B cell (primary cell): ENCODE results near the gene SERGEF. TPM values are rescaled to one million over a fixed set of nuclear protein-coding genes. Genes with fewer than 3 reads are reported as not detected.

Experiments
- ATAC-seq: fragments of 200-7000 bp; cut with Tn5 transposase; one replicate; pipeline ENCODE4 v1.10.0; 2021; ENCODE audit warnings: low read depth, mild to moderate bottlenecking, moderate number of reproducible peaks, moderate library complexity
- CTCF ChIA-PET: fragments of 350-600 bp; sonication (Branson Sonifier 250); formaldehyde crosslinking; loops from one replicate; lab custom pipeline; 2021; ENCODE audit warnings: antibody characterized with exemption, inconsistent platforms; lab: Charles Lee
- POLR2A ChIA-PET: fragments of 350-600 bp; sonication (Branson Sonifier 250); formaldehyde crosslinking; loops from one replicate; lab custom pipeline; 2021; ENCODE audit warnings: antibody characterized with exemption; lab: Charles Lee
- DNase-seq: peaks from one replicate; pipeline ENCODE4 v3.0.0; 2013
- H2AFZ ChIP-seq: 2 replicates; pipeline ENCODE4 v1.6.1; 2012; ENCODE audit warnings: mild to moderate bottlenecking, low read depth, low read length; ENCODE audit not compliant: insufficient read depth, poor library complexity, severe bottlenecking
- H3K27ac ChIP-seq, 2 donors: 1 replicate in 1 of 2; 2 replicates in 1 of 2; pipeline ENCODE4 v1.5.1; 2012 to 2013; ENCODE audit warnings: low read length in 2 of 2, mild to moderate bottlenecking in 2 of 2, moderate library complexity in 1 of 2
- H3K27me3 ChIP-seq, 4 experiments: fragments of 200-600 bp in 1 of 4; sonication (generic) in 1 of 4; replicated peaks in 1 of 4; 1 replicate in 2 of 4; 2 replicates in 2 of 4; pipeline versions ENCODE4 v1.6.1 to v1.7.0; 2013 to 2016; ENCODE audit warnings: low read length in 3 of 4, mild to moderate bottlenecking in 2 of 4, mixed read lengths in 1 of 4, moderate library complexity in 1 of 4; ENCODE audit not compliant: insufficient read depth in 4 of 4, control insufficient read depth in 3 of 4; ENCODE audit errors: control extremely low read depth in 1 of 4
- H3K36me3 ChIP-seq, 2 experiments: replicated peaks in 1 of 2; 1 replicate in 1 of 2; 2 replicates in 1 of 2; pipeline versions ENCODE4 v1.6.1 to v1.7.1; 2013; ENCODE audit warnings: low read length in 1 of 2; ENCODE audit not compliant: insufficient read depth in 2 of 2, control insufficient read depth in 1 of 2; ENCODE audit errors: control extremely low read depth in 1 of 2, extremely low read depth in 1 of 2
- H3K4me1 ChIP-seq, 2 donors: fragments of 200-600 bp in 1 of 2; sonication (generic) in 1 of 2; 1 replicate in 1 of 2; 2 replicates in 1 of 2; pipeline versions ENCODE4 v1.5.1 to v1.6.1; 2013 to 2017; ENCODE audit warnings: low read length in 2 of 2; ENCODE audit not compliant: control insufficient read depth in 2 of 2, insufficient read depth in 2 of 2
- H3K4me2 ChIP-seq: replicated peaks from 2 replicates; pipeline ENCODE3; 2012; ENCODE audit warnings: mild to moderate bottlenecking, low read depth, low read length; ENCODE audit not compliant: poor library complexity, severe bottlenecking
- H3K4me3 ChIP-seq, 5 experiments: fragments of 200-600 bp in 1 of 5; sonication (generic) in 1 of 5; 1 replicate in 3 of 5; 2 replicates in 2 of 5; pipeline versions ENCODE4 v1.5.1 to v1.7.0; 2011 to 2016; ENCODE audit warnings: low read length in 4 of 5, mild to moderate bottlenecking in 4 of 5, low read depth in 2 of 5, control low read depth in 1 of 5, moderate library complexity in 1 of 5; ENCODE audit not compliant: insufficient read depth in 1 of 5; ENCODE audit errors: control extremely low read depth in 1 of 5, extremely low read depth in 1 of 5
- H3K79me2 ChIP-seq: fragments of 200-600 bp; sonication (generic); one replicate; pipeline ENCODE4 v1.6.0; 2016; ENCODE audit warnings: low read length; ENCODE audit not compliant: control insufficient read depth, insufficient read depth
- H3K9ac ChIP-seq: fragments of 200-600 bp; sonication (generic); 2 replicates; pipeline ENCODE4 v1.6.1; 2017; ENCODE audit warnings: mild to moderate bottlenecking, low read length, moderate library complexity
- H3K9me3 ChIP-seq, 3 donors: one replicate each; pipeline versions ENCODE4 v1.6.1 to v1.7.1; 2013; ENCODE audit warnings: low read length in 2 of 3; ENCODE audit not compliant: control insufficient read depth in 2 of 3, insufficient read depth in 1 of 3; ENCODE audit errors: control extremely low read depth in 1 of 3
- H4K20me1 ChIP-seq: 2 replicates; pipeline ENCODE4 v1.6.0; 2012; ENCODE audit warnings: mild to moderate bottlenecking, low read length; ENCODE audit not compliant: insufficient read depth, control insufficient read depth, poor library complexity, severe bottlenecking
- H3K27ac Mint-ChIP-seq: one replicate; pipeline ENCODE4 v1.8.0; 2021; ENCODE audit warnings: mixed read lengths
- H3K27me3 Mint-ChIP-seq: one replicate; pipeline ENCODE4 v1.8.0; 2021; ENCODE audit warnings: mixed read lengths
- H3K4me1 Mint-ChIP-seq: one replicate; pipeline ENCODE4 v1.8.0; 2021; ENCODE audit warnings: mixed read lengths
- H3K4me3 Mint-ChIP-seq: one replicate; pipeline ENCODE4 v1.8.0; 2021; ENCODE audit warnings: mixed read lengths
- H3K9me3 Mint-ChIP-seq: one replicate; pipeline ENCODE4 v1.8.0; 2022; ENCODE audit warnings: mixed read lengths; ENCODE audit not compliant: insufficient read depth
- EZH2 ChIP-seq: IDR thresholded peaks from 2 replicates; pipeline ENCODE4 v1.6.1; 2012; ENCODE audit warnings: borderline replicate concordance, low read depth, mild to moderate bottlenecking, moderate library complexity, low read length; ENCODE audit not compliant: insufficient read depth, poor library complexity, severe bottlenecking
- WGBS: methylation state at CpG from one replicate; pipeline ENCODE4 v1.1.5; 2013; ENCODE audit warnings: missing lambda C conversion rate; ENCODE audit not compliant: insufficient coverage; 5-methylcytosine and 5-hydroxymethylcytosine counted together
- intact Hi-C: fragments of 100-400 bp; cut with micrococcal nuclease; formaldehyde crosslinking; loops from one replicate; pipeline ENCODE4 v1.10.0; 2022
- polyA plus RNA-seq: library from polyadenylated mRNA; depleted of rRNA; stranded (reverse); fragments of >200 nt; gene quantifications from 2 replicates; pipeline ENCODE4 v1.2.3, GENCODE V29; 2012
- total RNA-seq, 2 donors: library from RNA; stranded (reverse); fragments of 120-200 nt in 1 of 2; gene quantifications; 1 replicate in 1 of 2; 2 replicates in 1 of 2; pipeline versions ENCODE4 v1.2.3 to v1.2.4, GENCODE V29; 2013 to 2022
- TF ChIP-seq, protein P1 (sequence below): fragments of 200-600 bp; IDR thresholded peaks from one replicate; pipeline ENCODE4 v1.8.0; 2022; ENCODE audit warnings: antibody characterized with exemption, mild to moderate bottlenecking

Gene SERGEF
- total and polyA plus RNA-seq, 2 donors (not counting 1 experiment from before 2014, with no cell fraction given): 24.2 to 54.3 TPM

- no peak overlapping the region for H2AFZ ChIP-seq
- Mint-ChIP-seq H3K27ac (no peak overlapping the region), H3K9me3 (no peaks in the 10 kb centered on the region), H3K27me3 (no peaks in the 10 kb centered on the region), H3K4me3 (no peak overlapping the region), H3K4me1 (no peaks in the 10 kb centered on the region)
- no peak for TF ChIP-seq EZH2
- TF ChIP-seq, protein P1, sequence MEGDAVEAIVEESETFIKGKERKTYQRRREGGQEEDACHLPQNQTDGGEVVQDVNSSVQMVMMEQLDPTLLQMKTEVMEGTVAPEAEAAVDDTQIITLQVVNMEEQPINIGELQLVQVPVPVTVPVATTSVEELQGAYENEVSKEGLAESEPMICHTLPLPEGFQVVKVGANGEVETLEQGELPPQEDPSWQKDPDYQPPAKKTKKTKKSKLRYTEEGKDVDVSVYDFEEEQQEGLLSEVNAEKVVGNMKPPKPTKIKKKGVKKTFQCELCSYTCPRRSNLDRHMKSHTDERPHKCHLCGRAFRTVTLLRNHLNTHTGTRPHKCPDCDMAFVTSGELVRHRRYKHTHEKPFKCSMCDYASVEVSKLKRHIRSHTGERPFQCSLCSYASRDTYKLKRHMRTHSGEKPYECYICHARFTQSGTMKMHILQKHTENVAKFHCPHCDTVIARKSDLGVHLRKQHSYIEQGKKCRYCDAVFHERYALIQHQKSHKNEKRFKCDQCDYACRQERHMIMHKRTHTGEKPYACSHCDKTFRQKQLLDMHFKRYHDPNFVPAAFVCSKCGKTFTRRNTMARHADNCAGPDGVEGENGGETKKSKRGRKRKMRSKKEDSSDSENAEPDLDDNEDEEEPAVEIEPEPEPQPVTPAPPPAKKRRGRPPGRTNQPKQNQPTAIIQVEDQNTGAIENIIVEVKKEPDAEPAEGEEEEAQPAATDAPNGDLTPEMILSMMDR: no peak
- H3K36me3 ChIP-seq: peaks cover 0 to 1% of the 10 kb centered on the region in 2 experiments
- H3K9me3 ChIP-seq: no peaks in the 10 kb centered on the region
- no peak for DNase-seq
- no peak overlapping the region for H3K4me2 ChIP-seq
- POLR2A ChIA-PET: no interaction called here
- H3K4me1 ChIP-seq: no peaks in the 10 kb centered on the region
- no peaks in the 10 kb centered on the region for H3K27me3 ChIP-seq
- CTCF ChIA-PET: no interaction called here
- H3K9ac ChIP-seq: no peak overlapping the region
- ATAC-seq: no peak
- no peak overlapping the region for H3K4me3 ChIP-seq
- no peaks in the 10 kb centered on the region for H4K20me1 ChIP-seq
- no peaks in the 10 kb centered on the region for H3K79me2 ChIP-seq
- 64% methylated on average over 3 of the region's 4 CpGs for whole genome bisulfite sequencing
- intact Hi-C loops: no loop called here
- H3K27ac ChIP-seq: no peak overlapping the region
Measured at GRCh38 chr11:17816232-17816931, 196.5 kb downstream of the SERGEF start.

DNA sequence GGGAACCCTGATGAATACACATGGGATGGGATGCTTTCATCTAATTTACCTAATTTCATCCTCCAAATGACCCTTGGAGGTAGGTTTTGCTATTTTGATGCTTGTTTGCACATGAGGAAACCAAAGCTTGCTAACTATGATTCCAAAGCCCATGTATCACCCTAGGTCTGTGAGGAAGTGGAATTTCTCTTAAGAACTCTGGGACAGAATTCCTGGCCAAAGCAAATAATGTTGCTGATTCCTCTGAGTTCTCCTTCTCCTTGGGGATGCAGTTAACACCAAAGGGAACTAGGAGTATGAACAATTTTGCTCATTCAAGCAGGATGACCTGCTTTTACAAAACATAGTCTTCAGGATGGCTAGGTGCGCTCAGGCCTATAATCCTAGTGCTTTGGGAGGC, 198.3 kb downstream of the SERGEF start:
- H3K27ac Mint-ChIP-seq: no peak overlapping the region
- POLR2A ChIA-PET: no interaction called here
- CTCF ChIA-PET: no interaction called here

More for the DNA sequence above, 198.3 kb downstream of the SERGEF start:
- ATAC-seq (no peak), DNase-seq (no peak)
- Histone ChIP-seq H3K27me3 (no peaks in the 10 kb centered on the region), H3K9me3 (no peaks in the 10 kb centered on the region), H3K36me3 (peaks cover 0 to 1% of the 10 kb centered on the region in 2 experiments), H3K4me3 (no peak overlapping the region), H3K4me2 (no peak overlapping the region), H3K79me2 (no peaks in the 10 kb centered on the region), H2AFZ (no peak overlapping the region), H3K4me1 (no peaks in the 10 kb centered on the region), H4K20me1 (no peaks in the 10 kb centered on the region), H3K9ac (no peak overlapping the region), H3K27ac (no peak overlapping the region)
- no peaks in the 10 kb centered on the region for H3K9me3 Mint-ChIP-seq
- TF ChIP-seq EZH2: no peak
- TF ChIP-seq, protein P1: no peak
- no peak overlapping the region for H3K4me3 Mint-ChIP-seq
- no peaks in the 10 kb centered on the region for H3K4me1 Mint-ChIP-seq
- no peaks in the 10 kb centered on the region for H3K27me3 Mint-ChIP-seq
- intact Hi-C loops: no loop called here
- WGBS: no CpG with 5 or more reads among the region's 1 CpG
